ENCODE results near the gene UBL7.

DNA sequence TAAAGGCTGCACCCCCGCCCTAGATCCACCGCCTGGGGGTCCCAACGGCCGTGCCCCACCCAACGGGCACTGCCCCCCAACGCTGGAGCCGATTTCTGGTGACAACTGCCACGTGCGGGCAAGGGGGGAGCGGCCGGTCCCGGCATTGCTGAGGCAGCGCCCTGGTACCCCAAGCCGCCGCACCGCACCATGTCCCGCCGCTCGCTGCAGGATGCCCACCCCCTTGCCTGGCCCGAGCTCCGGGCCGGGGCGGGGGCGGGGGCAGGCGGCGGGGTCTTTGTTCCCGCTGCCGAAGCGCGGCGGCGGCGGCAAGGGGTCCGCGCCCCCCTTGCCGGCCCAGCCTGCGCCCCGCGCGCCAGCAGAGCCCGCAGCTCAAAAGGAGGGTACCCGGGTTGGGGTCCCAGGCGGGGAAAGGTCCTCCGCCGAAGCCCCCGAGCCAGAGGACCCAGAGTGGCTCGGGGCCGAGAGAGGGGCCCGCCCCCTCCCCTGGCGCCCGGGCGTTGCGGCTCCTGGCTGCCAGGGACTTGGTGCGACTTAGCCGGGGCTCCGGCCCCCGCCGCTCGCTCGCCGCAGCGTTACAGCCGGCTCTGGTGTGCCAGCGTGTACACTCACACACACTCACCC lies 27.9 kb downstream of the UBL7 start:
- no peak for TF ChIP-seq POLR2A (IDR thresholded peaks at IDR 0.05; ENCODE audit: borderline replicate concordance, extremely low read depth, insufficient read depth, insufficient read length)
- TF ChIP-seq, protein P1, sequence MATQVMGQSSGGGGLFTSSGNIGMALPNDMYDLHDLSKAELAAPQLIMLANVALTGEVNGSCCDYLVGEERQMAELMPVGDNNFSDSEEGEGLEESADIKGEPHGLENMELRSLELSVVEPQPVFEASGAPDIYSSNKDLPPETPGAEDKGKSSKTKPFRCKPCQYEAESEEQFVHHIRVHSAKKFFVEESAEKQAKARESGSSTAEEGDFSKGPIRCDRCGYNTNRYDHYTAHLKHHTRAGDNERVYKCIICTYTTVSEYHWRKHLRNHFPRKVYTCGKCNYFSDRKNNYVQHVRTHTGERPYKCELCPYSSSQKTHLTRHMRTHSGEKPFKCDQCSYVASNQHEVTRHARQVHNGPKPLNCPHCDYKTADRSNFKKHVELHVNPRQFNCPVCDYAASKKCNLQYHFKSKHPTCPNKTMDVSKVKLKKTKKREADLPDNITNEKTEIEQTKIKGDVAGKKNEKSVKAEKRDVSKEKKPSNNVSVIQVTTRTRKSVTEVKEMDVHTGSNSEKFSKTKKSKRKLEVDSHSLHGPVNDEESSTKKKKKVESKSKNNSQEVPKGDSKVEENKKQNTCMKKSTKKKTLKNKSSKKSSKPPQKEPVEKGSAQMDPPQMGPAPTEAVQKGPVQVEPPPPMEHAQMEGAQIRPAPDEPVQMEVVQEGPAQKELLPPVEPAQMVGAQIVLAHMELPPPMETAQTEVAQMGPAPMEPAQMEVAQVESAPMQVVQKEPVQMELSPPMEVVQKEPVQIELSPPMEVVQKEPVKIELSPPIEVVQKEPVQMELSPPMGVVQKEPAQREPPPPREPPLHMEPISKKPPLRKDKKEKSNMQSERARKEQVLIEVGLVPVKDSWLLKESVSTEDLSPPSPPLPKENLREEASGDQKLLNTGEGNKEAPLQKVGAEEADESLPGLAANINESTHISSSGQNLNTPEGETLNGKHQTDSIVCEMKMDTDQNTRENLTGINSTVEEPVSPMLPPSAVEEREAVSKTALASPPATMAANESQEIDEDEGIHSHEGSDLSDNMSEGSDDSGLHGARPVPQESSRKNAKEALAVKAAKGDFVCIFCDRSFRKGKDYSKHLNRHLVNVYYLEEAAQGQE (IDR thresholded peaks at IDR 0.05; ENCODE audit: low read depth) = no peak
- TF ChIP-seq CEBPB (IDR thresholded peaks at IDR 0.05; ENCODE audit: low read depth) = no peak
- TF ChIP-seq, protein P2, sequence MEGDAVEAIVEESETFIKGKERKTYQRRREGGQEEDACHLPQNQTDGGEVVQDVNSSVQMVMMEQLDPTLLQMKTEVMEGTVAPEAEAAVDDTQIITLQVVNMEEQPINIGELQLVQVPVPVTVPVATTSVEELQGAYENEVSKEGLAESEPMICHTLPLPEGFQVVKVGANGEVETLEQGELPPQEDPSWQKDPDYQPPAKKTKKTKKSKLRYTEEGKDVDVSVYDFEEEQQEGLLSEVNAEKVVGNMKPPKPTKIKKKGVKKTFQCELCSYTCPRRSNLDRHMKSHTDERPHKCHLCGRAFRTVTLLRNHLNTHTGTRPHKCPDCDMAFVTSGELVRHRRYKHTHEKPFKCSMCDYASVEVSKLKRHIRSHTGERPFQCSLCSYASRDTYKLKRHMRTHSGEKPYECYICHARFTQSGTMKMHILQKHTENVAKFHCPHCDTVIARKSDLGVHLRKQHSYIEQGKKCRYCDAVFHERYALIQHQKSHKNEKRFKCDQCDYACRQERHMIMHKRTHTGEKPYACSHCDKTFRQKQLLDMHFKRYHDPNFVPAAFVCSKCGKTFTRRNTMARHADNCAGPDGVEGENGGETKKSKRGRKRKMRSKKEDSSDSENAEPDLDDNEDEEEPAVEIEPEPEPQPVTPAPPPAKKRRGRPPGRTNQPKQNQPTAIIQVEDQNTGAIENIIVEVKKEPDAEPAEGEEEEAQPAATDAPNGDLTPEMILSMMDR (IDR thresholded peaks at IDR 0.05 in 2 of 3, conservative IDR thresholded peaks at IDR 0.05 in 1 of 3; ENCODE audit: borderline replicate concordance in 1 of 3, insufficient read depth in 1 of 3, low read depth in 2 of 3, low read length in 2 of 3) = no peak
- no peak for TF ChIP-seq YY1 (IDR thresholded peaks at IDR 0.05; ENCODE audit: extremely low read depth, insufficient replicate concordance, low read depth, low read length)
- TF ChIP-seq POLR2AphosphoS5 (IDR thresholded peaks at IDR 0.05; ENCODE audit: low read depth, low read length) = no peak
- no peak for TF ChIP-seq ELF1 (IDR thresholded peaks at IDR 0.05; ENCODE audit: borderline replicate concordance, low read depth)
- TF ChIP-seq, protein P3, sequence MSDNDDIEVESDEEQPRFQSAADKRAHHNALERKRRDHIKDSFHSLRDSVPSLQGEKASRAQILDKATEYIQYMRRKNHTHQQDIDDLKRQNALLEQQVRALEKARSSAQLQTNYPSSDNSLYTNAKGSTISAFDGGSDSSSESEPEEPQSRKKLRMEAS (IDR thresholded peaks at IDR 0.05) = no peak
- no peak for TF ChIP-seq SIN3A (IDR thresholded peaks at IDR 0.05; ENCODE audit: low read depth)
- TF ChIP-seq ZNF274 (IDR thresholded peaks at IDR 0.05; ENCODE audit: low read depth, low read length) = no peak
- TF ChIP-seq, protein P4, sequence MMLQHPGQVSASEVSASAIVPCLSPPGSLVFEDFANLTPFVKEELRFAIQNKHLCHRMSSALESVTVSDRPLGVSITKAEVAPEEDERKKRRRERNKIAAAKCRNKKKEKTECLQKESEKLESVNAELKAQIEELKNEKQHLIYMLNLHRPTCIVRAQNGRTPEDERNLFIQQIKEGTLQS (IDR thresholded peaks at IDR 0.05) = no peak
- TF ChIP-seq EGR1 (IDR thresholded peaks at IDR 0.05; ENCODE audit: low read depth) = no peak
- no peak for TF ChIP-seq EZH2phosphoT487 (IDR thresholded peaks at IDR 0.05; ENCODE audit: borderline replicate concordance)
